RWPE2 (cell line): ENCODE data around the gene CACNA1E.

Source experiments
- ATAC-seq: fragments of 200-7000 bp; cut with Tn5 transposase; 3 replicates; pipeline ENCODE4 v1.9.1; 2021; ENCODE audit warnings: low read depth
- DNase-seq: peaks from one replicate; pipeline ENCODE4 v3.0.0-alpha.2; 2020; ENCODE audit warnings: low spot score
- H3K27ac ChIP-seq: fragments of 450-650 bp; 2 replicates; pipeline ENCODE4 v1.5.1; 2017; ENCODE audit warnings: mild to moderate bottlenecking; ENCODE audit not compliant: poor library complexity, severe bottlenecking
- H3K27me3 ChIP-seq: fragments of 250-450 bp; sonication (Bioruptor Pico); 2 replicates; pipeline ENCODE4 v1.5.1; 2021; ENCODE audit warnings: mild to moderate bottlenecking, moderate library complexity; ENCODE audit not compliant: insufficient read depth, poor library complexity, severe bottlenecking
- H3K36me3 ChIP-seq: fragments of 250-450 bp; sonication (Bioruptor Pico); 2 replicates; pipeline ENCODE4 v1.5.1; 2020; ENCODE audit warnings: low read depth, mild to moderate bottlenecking, moderate library complexity
- H3K4me1 ChIP-seq: fragments of 250-450 bp; sonication (Bioruptor Pico); 2 replicates; pipeline ENCODE4 v1.5.1; 2021; ENCODE audit warnings: mild to moderate bottlenecking, moderate library complexity; ENCODE audit not compliant: insufficient read depth, poor library complexity, severe bottlenecking
- H3K4me3 ChIP-seq: fragments of 250-450 bp; sonication (Bioruptor Pico); 2 replicates; pipeline ENCODE4 v1.5.1; 2021; ENCODE audit warnings: mild to moderate bottlenecking, moderate library complexity; ENCODE audit not compliant: severe bottlenecking
- H3K9me3 ChIP-seq: fragments of 250-450 bp; sonication (Bioruptor Pico); 2 replicates; pipeline ENCODE4 v1.5.1; 2021; ENCODE audit warnings: mild to moderate bottlenecking, moderate library complexity; ENCODE audit not compliant: severe bottlenecking
- CTCF ChIP-seq: fragments of 450-650 bp; IDR thresholded peaks from one replicate; pipeline ENCODE4 v1.5.1; 2017; ENCODE audit warnings: mild to moderate bottlenecking, moderate library complexity; ENCODE audit not compliant: poor library complexity, severe bottlenecking

Gene CACNA1E

GRCh38 chr1:181783208-181783607 is 299.9 kb downstream of the CACNA1E start:
- DNase-seq (no peak), ATAC-seq (no peak)
- H3K9me3 ChIP-seq = no peaks in the 10 kb centered on the region
- no peaks in the 10 kb centered on the region for H3K36me3 ChIP-seq
- peaks cover under 1% of the 10 kb centered on the region for H3K4me1 ChIP-seq
- H3K4me3 ChIP-seq = no peak overlapping the region
- H3K27me3 ChIP-seq = no peaks in the 10 kb centered on the region
- TF ChIP-seq CTCF = no peak
- no peak overlapping the region for H3K27ac ChIP-seq

- ATAC-seq (peak; percentile 45; the same call in 1 of the 3 replicates), DNase-seq (no peak)
- no peaks in the 10 kb centered on the region for H3K4me1 ChIP-seq
- no peaks in the 10 kb centered on the region for H3K36me3 ChIP-seq
- no peak overlapping the region for H3K4me3 ChIP-seq
- H3K9me3 ChIP-seq = no peaks in the 10 kb centered on the region
- no peak overlapping the region for H3K27ac ChIP-seq
- no peak for TF ChIP-seq CTCF
- no peaks in the 10 kb centered on the region for H3K27me3 ChIP-seq
Observed at GRCh38 chr1:181784039-181784683, 300.8 kb downstream of the CACNA1E start.

- H3K27ac ChIP-seq = no peak overlapping the region
- no peak for DNase-seq
- TF ChIP-seq CTCF = no peak
- no peaks in the 10 kb centered on the region for H3K36me3 ChIP-seq
- H3K27me3 ChIP-seq = peaks cover 5% of the 10 kb centered on the region
- ATAC-seq = no peak
- H3K4me1 ChIP-seq = no peaks in the 10 kb centered on the region
- no peak overlapping the region for H3K4me3 ChIP-seq
- no peaks in the 10 kb centered on the region for H3K9me3 ChIP-seq
Observed at GRCh38 chr1:181789395-181789794, 306.1 kb downstream of the CACNA1E start.

- peaks cover 5% of the 10 kb centered on the region for H3K27me3 ChIP-seq
- no peaks in the 10 kb centered on the region for H3K36me3 ChIP-seq
Observed at GRCh38 chr1:181791721-181792120, 308.4 kb downstream of the CACNA1E start.

More at GRCh38 chr1:181791721-181792120, 308.4 kb downstream of the CACNA1E start:
- Histone ChIP-seq H3K27ac (no peak overlapping the region), H3K4me3 (no peak overlapping the region), H3K4me1 (no peaks in the 10 kb centered on the region), H3K9me3 (no peaks in the 10 kb centered on the region)
- DNase-seq (no peak), ATAC-seq (no peak)
- no peak for TF ChIP-seq CTCF
